ENCODE results near the gene CFDP1. TPM values are rescaled to one million over a fixed set of nuclear protein-coding genes. Genes with fewer than 3 reads are reported as not detected.
"Not testable (repeated sequence)": the region's sequence is repeated elsewhere in the genome, so short reads cannot be mapped to it uniquely, and the experiment has no call there.

The CFDP1 gene
- total RNA-seq, 6 experiments from 2014 or later = 23.9 to 43.3 (median 36.0) TPM

- intact Hi-C loops (cut with DNase I) = no loop called here
- 82% methylated on average over 3 of the region's 6 CpGs for WGBS (ENCODE audit: insufficient coverage, low coverage, low lambda C conversion rate, missing lambda C conversion rate)
These were observed 161.7 kb downstream of the CFDP1 start for GRCh38 chr16:75271441-75272096.

GRCh38 chr16:75269358-75269757 lies 163.9 kb downstream of the CFDP1 start:
- peaks cover 0 to 10% (median 3%) of the 10 kb centered on the region in 4 donors for H3K4me1 ChIP-seq
- H3K27me3 ChIP-seq; DNase-seq; H3K9me3 ChIP-seq; intact Hi-C loops (cut with DNase I); H3K27ac ChIP-seq; H3K4me3 ChIP-seq; ATAC-seq; H3K36me3 ChIP-seq: not testable (repeated sequence)
- WGBS (ENCODE audit: insufficient coverage, low coverage, low lambda C conversion rate, missing lambda C conversion rate) = 61% methylated on average over 6 of the region's 9 CpGs

More at GRCh38 chr16:75271441-75272096, 161.7 kb downstream of the CFDP1 start:
- TF ChIP-seq CTCF (IDR thresholded peaks at IDR 0.05) (no peak), POLR2A (IDR thresholded peaks at IDR 0.05) (no peak)
- no peak overlapping the region for H3K27ac ChIP-seq
- H3K27me3 ChIP-seq = no peaks in the 10 kb centered on the region
- H3K36me3 ChIP-seq = no peaks in the 10 kb centered on the region
- H3K9me3 ChIP-seq = no peaks in the 10 kb centered on the region
- H3K4me3 ChIP-seq = no peak overlapping the region
- H3K4me1 ChIP-seq = peaks cover 0 to 2% (median 0%) of the 10 kb centered on the region in 4 donors
- DNase-seq = no peak
- ATAC-seq = no peak

- peaks cover 0 to 25% (median 15%) of the 10 kb centered on the region in 4 donors for H3K4me1 ChIP-seq
- no peak for TF ChIP-seq POLR2A (IDR thresholded peaks at IDR 0.05)
- 83% methylated on average over 2 of the region's 10 CpGs for WGBS (ENCODE audit: insufficient coverage, low coverage, low lambda C conversion rate, missing lambda C conversion rate)
- H3K36me3 ChIP-seq = no peaks in the 10 kb centered on the region
- H3K27me3 ChIP-seq = no peaks in the 10 kb centered on the region
- no peaks in the 10 kb centered on the region for H3K9me3 ChIP-seq
- intact Hi-C loops (cut with DNase I) = no loop called here
- no peak overlapping the region for H3K27ac ChIP-seq
- DNase-seq (peak in 1 of 3 donors; percentile 65), ATAC-seq (peak in 1 of 4 donors; percentile 31)
- no peak overlapping the region for H3K4me3 ChIP-seq
These were observed 165.6 kb downstream of the CFDP1 start for GRCh38 chr16:75267631-75268264.

- Histone ChIP-seq H3K4me1 (peaks cover 0 to 33% (median 20%) of the 10 kb centered on the region in 4 donors), H3K9me3 (no peaks in the 10 kb centered on the region), H3K27me3 (no peaks in the 10 kb centered on the region), H3K27ac (peak overlapping the region in 1 of 3 donors; percentile 92), H3K4me3 (peak overlapping the region in 2 of 3 donors; percentile 95 to 98), H3K36me3 (no peaks in the 10 kb centered on the region)
- intact Hi-C loops (cut with DNase I) = no loop called here
- DNase-seq (peak in 1 of 3 donors; percentile 45), ATAC-seq (no peak)
- TF ChIP-seq CTCF (IDR thresholded peaks at IDR 0.05) = no peak
- TF ChIP-seq POLR2A (IDR thresholded peaks at IDR 0.05) = no peak
- WGBS (ENCODE audit: insufficient coverage, low coverage, low lambda C conversion rate, missing lambda C conversion rate) = 80% methylated on average over 1 of the region's 27 CpGs
These were observed 166.3 kb downstream of the CFDP1 start for GRCh38 chr16:75266738-75267630.

GRCh38 chr16:75265911-75266701 lies 167.2 kb downstream of the CFDP1 start:
- DNase-seq (peak; percentile 79 to 84 (median 82)), ATAC-seq (peak; percentile 25 to 59 (median 57))
- H3K4me3 ChIP-seq = peak overlapping the region; percentile 85 to 98 (median 95)
- H3K27me3 ChIP-seq = no peaks in the 10 kb centered on the region
- peak overlapping the region; percentile 89 to 96 (median 92) for H3K27ac ChIP-seq
- WGBS (ENCODE audit: insufficient coverage, low coverage, low lambda C conversion rate, missing lambda C conversion rate) = 17% methylated on average over 18 of the region's 62 CpGs
- peaks cover 0 to 39% (median 23%) of the 10 kb centered on the region in 4 donors for H3K4me1 ChIP-seq
- TF ChIP-seq CTCF (IDR thresholded peaks at IDR 0.05) = no peak
- TF ChIP-seq POLR2A (IDR thresholded peaks at IDR 0.05) = peak; percentile 86
- no peaks in the 10 kb centered on the region for H3K36me3 ChIP-seq
- H3K9me3 ChIP-seq = no peaks in the 10 kb centered on the region
- intact Hi-C loops (cut with DNase I) = no loop called here
